HT1080 (cell line): Measurements from ENCODE around the gene DOLPP1. TPM values are rescaled to one million over a fixed set of nuclear protein-coding genes. Genes with fewer than 3 reads are reported as not detected.
A peak's percentile ranks its signal among the peaks of the same experiment; 100 is the strongest.
"Not testable (repeated sequence)": the region's sequence is repeated elsewhere in the genome, so short reads cannot be mapped to it uniquely, and the experiment has no call there.

Source experiments
- DNase-seq: peaks from one replicate; pipeline ENCODE4 v3.0.0-alpha.2; 2015; ENCODE audit warnings: low read depth
- polyA plus RNA-seq, 2 experiments: library from polyadenylated mRNA; depleted of rRNA; stranded (reverse); fragments of >200 nt; gene quantifications; 2 replicates each; pipeline ENCODE4 v1.2.3, GENCODE V29; 2015
- total RNA-seq: library from RNA; depleted of rRNA; stranded (reverse); fragments of >200 nt; shearing (Covaris generic); gene quantifications from 2 replicates; pipeline ENCODE4 v1.2.3, GENCODE V29; 2014; rRNA removed

DOLPP1 gene, protein sequence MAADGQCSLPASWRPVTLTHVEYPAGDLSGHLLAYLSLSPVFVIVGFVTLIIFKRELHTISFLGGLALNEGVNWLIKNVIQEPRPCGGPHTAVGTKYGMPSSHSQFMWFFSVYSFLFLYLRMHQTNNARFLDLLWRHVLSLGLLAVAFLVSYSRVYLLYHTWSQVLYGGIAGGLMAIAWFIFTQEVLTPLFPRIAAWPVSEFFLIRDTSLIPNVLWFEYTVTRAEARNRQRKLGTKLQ
- 20.5 and 23.8 TPM in 2 replicates for total RNA-seq
- 15.6 and 16.6 TPM in 2 replicates for polyA plus RNA-seq (2015; cell fraction: cytosol; rRNA removed)
- 17.9 and 19.5 TPM in 2 replicates for polyA plus RNA-seq (2015; cell fraction: nucleus; rRNA removed)

- DNase-seq, result peak; percentile 99
Observed at GRCh38 chr9:129080601-129081387, at the start of gene DOLPP1. DOLPP1 (plus strand) TSS chr9:129081111; CDS start chr9:129081132, 21 bp downstream.

DNA sequence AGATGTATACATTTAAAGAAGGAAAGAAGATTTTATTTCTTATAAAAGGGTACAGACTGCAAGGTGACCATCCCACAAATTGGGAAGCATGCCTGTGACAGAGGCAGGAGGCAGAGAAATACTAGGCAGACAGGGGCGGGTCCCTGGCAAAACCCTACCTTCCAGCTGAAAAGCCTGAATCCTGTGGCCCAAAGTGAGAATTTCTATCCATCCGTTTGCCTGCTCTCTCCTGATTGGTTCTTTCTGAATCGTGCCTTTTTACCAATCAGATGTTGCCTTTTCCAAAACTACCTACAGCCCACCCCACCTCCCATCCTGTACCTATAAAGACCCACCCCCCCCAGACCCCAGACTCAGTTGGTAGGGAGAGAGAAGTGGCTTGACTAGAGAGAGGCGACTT, 49.4 kb upstream of the DOLPP1 start:
- no peak for DNase-seq

DNA sequence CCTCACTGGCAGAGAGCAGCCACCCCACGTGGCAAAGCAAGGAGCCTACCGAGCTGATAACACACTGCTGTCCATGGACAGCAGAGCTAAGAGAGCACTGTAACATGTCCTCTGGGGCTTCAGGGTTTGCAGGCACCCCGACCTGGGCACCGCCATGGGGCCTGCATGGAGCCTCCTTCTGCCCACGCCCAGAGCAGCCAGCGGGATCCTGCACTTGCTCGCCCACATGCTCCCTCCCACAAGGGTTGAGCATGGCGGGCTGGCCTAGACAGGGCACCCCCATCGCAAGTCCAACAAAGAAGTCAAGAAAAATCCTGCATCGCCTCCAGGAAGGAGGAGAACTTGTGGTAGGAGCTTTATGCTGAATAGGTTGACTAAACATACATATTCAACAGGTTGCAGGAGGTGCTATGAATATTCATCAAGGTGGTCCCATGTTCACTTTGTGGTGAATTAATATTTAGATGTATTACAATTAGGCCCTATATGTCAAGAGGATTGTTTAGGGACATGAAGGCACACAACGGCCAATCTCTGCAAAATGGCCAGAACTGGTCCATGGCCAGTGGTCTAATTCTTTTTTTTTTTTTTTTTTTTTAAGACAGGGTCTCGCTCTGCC, 48.3 kb upstream of the DOLPP1 start:
- no peak for DNase-seq

GRCh38 chr9:129033216-129033615, 47.7 kb upstream of the DOLPP1 start:
- no peak for DNase-seq

- DNase-seq, result not testable (repeated sequence)
Observed at GRCh38 chr9:129035838-129036237, 45.1 kb upstream of the DOLPP1 start.

DNA sequence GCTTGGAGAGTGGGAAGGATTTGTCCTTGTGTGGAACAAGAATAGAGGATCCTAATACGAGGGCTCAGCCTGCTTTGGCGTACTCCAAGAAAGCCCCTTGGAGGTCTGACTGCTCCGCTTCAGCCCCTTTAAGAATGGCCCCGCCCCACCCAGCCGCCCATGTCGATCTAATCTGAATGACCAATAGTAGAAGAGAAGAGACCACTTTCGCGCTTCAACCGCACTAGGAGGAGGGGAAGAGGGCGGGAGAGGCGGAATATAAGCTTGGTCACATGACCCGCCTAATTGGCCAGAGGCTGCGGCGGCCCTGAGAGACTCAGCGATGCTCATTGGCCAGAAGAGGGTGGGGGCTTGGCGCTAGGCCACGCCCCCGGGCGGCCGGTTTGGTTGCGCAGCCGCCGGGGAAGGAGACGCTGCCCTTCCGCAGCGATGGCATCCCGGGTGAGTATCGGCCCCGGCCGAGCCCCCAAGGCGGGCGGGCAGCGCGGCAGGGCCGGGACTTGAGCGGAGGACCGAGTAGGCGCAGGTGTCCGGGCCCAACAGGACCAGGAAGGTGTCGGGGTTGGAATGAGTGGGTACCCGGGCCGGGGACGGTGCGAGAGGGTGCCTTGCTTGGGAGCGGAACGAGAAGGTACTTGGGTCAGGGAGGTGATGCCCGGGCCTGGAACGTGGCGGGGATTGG, 44.5 kb upstream of the DOLPP1 start, which contains the start of gene MIGA2:
TSS of gene MIGA2 (plus strand) at position 386 of the 682 bp plus-strand sequence. CDS start 3,969 bp downstream, outside the sequence.
- DNase-seq, result peak; percentile 99

GRCh38 chr9:129036923-129037766, 43.8 kb upstream of the DOLPP1 start:
- DNase-seq, result no peak

GRCh38 chr9:129037767-129038098, 43.2 kb upstream of the DOLPP1 start:
- no peak for DNase-seq

GRCh38 chr9:129038109-129038852, 42.6 kb upstream of the DOLPP1 start:
- DNase-seq, result no peak

DNA sequence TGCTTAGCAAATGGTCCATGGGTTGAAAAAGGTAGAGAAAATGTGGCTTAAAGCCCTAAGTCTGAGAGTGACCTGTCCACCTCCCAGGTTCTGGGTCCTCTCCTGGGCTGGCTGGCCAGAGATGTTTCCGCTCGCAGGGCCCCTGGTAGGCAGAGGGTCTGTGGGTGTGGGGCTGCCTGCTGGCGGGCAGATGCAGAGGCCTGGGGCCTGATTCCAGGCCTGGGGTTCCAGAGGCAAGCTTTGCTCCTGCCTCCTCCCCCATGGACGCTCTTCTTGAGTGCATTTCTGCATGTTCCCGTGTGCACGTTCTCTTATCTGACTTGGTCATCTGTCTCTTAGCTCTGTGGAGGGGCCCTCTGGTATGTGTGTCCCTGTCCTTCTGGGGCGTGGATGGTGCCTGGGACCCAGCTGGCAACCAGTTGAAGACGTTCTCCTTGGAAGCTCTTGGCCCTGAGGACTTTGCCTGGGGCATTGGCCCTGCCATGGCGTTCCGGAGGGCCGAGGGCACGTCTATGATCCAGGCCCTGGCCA, 40.7 kb upstream of the DOLPP1 start:
- DNase-seq, result no peak

DNA sequence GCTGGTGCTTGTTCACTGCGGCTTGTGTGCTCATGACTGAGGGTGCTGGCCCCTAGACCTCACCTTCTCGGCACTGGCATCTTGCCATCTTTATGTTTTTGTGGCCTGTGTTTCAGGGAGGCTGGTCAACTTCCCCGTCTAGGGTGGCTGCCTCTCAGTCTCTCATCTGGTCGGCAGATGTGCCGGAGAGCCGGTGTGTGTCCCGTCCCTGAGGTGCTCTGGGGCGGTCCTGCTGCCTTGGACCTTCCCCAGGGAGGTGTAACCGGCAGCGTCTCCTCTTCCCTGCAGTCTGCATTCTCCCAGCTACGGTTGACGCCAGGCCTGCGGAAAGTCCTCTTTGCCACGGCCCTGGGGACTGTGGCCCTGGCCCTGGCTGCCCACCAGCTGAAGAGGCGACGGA, 38.9 kb upstream of the DOLPP1 start:
- no peak for DNase-seq

DNA sequence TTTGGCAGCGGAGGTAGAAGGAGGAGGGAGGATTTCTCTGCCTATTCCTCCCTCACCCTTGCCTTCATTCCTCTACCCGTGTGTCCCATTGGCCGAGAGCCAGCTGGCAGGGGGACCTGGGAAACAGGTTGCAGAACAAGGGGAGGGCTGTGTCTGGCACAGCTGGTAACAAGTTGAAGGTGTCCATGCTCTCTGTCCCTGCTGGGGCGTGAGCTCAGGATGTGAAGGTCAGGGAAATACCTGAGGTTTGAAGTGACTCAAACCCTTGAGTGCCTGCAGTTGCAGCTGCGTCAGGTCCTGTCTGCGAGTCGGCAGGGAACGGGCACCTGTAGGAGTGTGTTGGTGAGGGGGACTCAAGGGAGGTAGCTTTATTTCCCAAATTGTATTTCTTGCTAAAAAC, 28.3 kb upstream of the DOLPP1 start:
- no peak for DNase-seq

DNA sequence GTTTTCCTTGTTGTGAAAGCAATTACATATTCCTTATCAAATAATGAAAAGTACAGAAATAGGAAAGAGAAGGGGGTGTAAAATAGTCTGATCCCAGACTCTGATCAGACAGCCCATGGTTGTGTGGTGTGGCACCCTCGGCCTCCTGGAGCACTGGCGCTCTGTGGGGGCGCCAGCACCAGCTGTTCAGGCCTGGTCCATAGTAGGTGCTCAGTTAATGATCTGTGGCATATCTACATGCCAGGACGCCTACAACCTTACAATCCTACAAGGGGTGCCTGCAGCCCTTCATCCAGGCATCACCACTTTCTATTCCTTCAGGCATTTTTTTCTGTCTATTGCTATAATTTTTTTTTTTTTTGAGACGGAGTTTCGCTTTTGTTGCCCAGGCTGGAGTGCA, 27.9 kb upstream of the DOLPP1 start:
- no peak for DNase-seq

GRCh38 chr9:129054163-129054851, 26.6 kb upstream of the DOLPP1 start:
- DNase-seq, result no peak

DNA sequence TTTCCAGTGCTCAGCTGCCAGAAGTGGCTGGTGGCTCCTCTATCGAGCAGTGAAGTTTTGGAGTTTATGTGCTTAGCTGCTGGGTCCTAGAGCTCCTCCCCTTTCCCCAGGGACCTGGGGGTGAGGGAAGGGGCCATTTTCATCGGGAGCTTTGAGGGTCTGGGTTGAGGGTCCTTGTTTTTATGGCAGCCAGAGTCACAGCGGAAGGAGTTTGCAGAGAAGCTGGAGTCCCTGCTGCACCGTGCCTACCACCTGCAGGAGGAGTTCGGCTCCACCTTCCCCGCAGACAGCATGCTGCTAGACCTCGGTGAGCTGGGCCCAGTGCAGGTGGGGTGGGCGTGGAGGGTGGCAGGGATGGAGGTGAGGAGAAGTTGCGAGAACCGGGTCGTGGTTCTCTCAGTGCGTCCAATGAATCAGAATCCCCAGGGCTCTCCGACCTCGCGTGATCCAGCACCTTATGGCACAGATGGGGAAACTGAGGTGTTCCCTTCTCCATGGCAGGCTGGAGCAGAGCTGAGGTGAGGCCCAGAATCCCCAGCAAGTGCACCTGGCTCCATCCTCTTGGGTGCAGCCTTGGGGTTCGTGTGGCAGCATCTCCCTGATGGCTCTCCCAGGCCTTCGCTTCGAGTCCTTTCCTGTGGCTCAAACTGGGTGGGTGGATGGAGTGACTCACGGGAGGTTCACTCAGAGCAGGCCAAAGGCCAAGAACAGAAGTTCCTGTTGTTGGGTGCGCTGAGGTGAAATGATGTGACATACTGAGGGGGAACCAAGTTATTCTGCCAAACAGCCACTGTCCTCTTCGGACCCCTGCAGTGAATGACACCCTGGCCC, 21.7 kb upstream of the DOLPP1 start:
- peak; percentile 27 for DNase-seq

- DNase-seq, result no peak
Observed at GRCh38 chr9:129059796-129060785, 20.8 kb upstream of the DOLPP1 start.

DNA sequence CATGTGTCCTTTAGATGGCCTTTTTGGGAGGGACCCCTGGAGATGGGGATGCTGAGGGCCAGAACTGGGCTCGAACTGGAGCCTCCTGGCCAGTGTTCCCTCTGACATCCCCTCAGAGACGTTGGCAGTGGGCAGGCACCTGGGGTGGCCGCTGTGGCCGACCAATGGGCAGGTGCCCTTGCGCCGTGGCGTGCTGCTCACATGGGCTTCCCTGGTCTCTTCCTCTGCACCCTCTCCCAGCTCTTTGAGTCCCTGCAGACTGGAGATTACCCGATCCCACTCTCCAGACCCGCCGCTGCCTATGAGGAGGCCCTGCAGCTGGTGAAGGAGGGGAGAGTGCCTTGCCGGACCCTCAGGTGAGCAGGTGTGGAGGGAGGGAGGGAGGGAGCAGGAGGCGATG, 19.9 kb upstream of the DOLPP1 start:
- DNase-seq, result no peak
